Prostate gland (tissue), 2 donors: ENCODE results near the gene FHOD3. TPM values are rescaled to one million over a fixed set of nuclear protein-coding genes. Genes with fewer than 3 reads are reported as not detected.

Source experiments
- DNase-seq: peaks from one replicate; pipeline ENCODE4 v3.0.0-alpha.2; 2019; ENCODE audit warnings: low spot score
- H3K27ac ChIP-seq, 2 donors: fragments of 200-600 bp; sonication (generic); 2 replicates each; pipeline ENCODE4 v1.5.1; 2017 to 2019
- H3K27me3 ChIP-seq: fragments of 200-600 bp; sonication (generic); replicated peaks from 2 replicates; pipeline ENCODE4 v1.5.1; 2019; ENCODE audit not compliant: insufficient read depth
- H3K36me3 ChIP-seq, 2 donors: fragments of 200-600 bp; sonication (generic); 1 replicate in 1 of 2; 2 replicates in 1 of 2; pipeline versions ENCODE4 v1.5.1 to v1.8.1; 2017 to 2019
- H3K4me1 ChIP-seq: fragments of 200-600 bp; sonication (generic); replicated peaks from 2 replicates; pipeline ENCODE4 v1.5.1; 2019
- H3K4me3 ChIP-seq, 2 donors: fragments of 200-600 bp; sonication (generic); 2 replicates each; pipeline ENCODE4 v1.5.1; 2017 to 2019
- H3K9me3 ChIP-seq: fragments of 200-600 bp; sonication (generic); 2 replicates; pipeline ENCODE4 v1.5.1; 2017
- POLR2A ChIP-seq: fragments of 450-650 bp; IDR thresholded peaks from one replicate; pipeline ENCODE4 v1.6.1; 2016; ENCODE audit warnings: antibody characterized with exemption, mild to moderate bottlenecking
- POLR2AphosphoS5 ChIP-seq: sonication (generic); formaldehyde crosslinking; IDR thresholded peaks from one replicate; pipeline ENCODE4 v1.6.1; 2017; ENCODE audit warnings: antibody characterized with exemption
- WGBS: methylation state at CpG from one replicate; pipeline ENCODE4 v1.1.5; 2018; 5-methylcytosine and 5-hydroxymethylcytosine counted together
- intact Hi-C: fragments of 100-400 bp; cut with DNase I; formaldehyde crosslinking; loops from one replicate; pipeline ENCODE4 v1.14.2; 2022
- total RNA-seq, 2 donors: library from RNA; depleted of rRNA; stranded (reverse); fragments of >200 nt; gene quantifications; one replicate each; pipeline ENCODE4 v1.1.0, GENCODE V29; 2016
- TF ChIP-seq, protein P1 (sequence below), 4 experiments: fragments of 200-600 bp in 2 of 4; fragments of 450-650 bp in 2 of 4; sonication (generic) in 2 of 4; IDR thresholded peaks; 1 replicate in 3 of 4; 2 replicates in 1 of 4; pipeline ENCODE4 v1.5.1; 2016 to 2019; ENCODE audit warnings: antibody characterized with exemption in 4 of 4, mild to moderate bottlenecking in 2 of 4, moderate library complexity in 2 of 4

FHOD3 gene
- total RNA-seq, 2 donors from 2014 or later: 25.1 to 52.5 TPM

DNA sequence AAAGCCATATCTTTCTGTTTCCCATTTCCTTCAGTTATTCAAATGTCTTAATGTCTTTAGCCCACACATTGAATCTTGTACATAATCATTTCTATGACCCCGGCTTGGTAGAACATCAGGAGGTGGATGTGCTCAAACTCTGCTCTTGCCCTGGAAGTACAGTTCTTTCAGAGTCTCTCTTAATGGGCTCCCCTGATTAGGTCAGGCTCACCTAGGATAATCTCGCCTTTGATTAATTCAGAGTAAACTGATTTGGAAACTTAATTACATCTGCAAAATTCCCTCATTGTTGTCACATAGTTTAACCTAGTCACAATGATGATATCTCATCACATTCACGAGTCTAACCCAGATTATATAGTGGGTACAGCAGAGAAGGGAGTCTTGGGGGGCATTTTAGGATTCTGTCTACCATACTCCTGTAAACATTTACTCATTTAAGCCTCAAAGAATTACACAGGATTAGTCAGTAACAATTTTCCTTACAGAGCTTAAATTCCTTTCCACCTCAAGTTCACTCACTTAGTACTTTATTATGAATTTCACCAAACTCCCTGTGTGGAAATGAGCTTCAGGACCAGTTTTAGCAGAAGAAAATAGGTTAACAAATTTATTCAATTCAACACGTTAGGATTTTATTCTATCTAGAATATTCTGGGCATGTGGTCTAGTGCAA is 135.5 kb downstream of the FHOD3 start:
- DNase-seq: no peak
- 84% methylated on average over 4 of the region's 4 CpGs for WGBS
- TF ChIP-seq POLR2AphosphoS5: no peak
- TF ChIP-seq, protein P1, sequence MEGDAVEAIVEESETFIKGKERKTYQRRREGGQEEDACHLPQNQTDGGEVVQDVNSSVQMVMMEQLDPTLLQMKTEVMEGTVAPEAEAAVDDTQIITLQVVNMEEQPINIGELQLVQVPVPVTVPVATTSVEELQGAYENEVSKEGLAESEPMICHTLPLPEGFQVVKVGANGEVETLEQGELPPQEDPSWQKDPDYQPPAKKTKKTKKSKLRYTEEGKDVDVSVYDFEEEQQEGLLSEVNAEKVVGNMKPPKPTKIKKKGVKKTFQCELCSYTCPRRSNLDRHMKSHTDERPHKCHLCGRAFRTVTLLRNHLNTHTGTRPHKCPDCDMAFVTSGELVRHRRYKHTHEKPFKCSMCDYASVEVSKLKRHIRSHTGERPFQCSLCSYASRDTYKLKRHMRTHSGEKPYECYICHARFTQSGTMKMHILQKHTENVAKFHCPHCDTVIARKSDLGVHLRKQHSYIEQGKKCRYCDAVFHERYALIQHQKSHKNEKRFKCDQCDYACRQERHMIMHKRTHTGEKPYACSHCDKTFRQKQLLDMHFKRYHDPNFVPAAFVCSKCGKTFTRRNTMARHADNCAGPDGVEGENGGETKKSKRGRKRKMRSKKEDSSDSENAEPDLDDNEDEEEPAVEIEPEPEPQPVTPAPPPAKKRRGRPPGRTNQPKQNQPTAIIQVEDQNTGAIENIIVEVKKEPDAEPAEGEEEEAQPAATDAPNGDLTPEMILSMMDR (IDR thresholded peaks at IDR 0.05): no peak
- TF ChIP-seq POLR2A: no peak
- intact Hi-C loops: no loop called here
- H3K27me3 ChIP-seq: no peaks in the 10 kb centered on the region
- no peaks in the 10 kb centered on the region for H3K36me3 ChIP-seq
- no peak overlapping the region for H3K4me3 ChIP-seq
- no peaks in the 10 kb centered on the region for H3K4me1 ChIP-seq
- no peak overlapping the region for H3K27ac ChIP-seq
- no peaks in the 10 kb centered on the region for H3K9me3 ChIP-seq

DNA sequence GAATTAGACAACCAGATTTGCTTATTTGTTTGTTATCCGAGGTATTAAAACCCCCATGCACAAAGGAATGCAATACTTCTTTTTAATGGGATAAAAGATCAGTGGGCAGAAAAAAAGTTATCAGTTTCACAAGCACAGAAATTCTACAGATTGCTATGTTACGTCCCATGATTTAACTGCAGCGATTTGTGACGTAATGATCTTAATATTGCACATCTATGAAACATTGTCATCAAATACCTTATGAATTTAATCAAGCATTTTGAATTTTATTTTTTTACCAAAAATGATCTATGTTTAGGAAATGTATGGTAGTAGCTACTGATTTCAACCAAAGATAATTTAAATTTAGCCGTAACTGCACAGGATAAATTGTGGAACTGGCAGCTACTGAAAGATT is 138.9 kb downstream of the FHOD3 start:
- Histone ChIP-seq H3K27ac (no peak overlapping the region), H3K9me3 (no peaks in the 10 kb centered on the region), H3K27me3 (no peaks in the 10 kb centered on the region), H3K36me3 (no peaks in the 10 kb centered on the region), H3K4me1 (no peaks in the 10 kb centered on the region), H3K4me3 (no peak overlapping the region)
- TF ChIP-seq POLR2AphosphoS5 (no peak), POLR2A (no peak)
- TF ChIP-seq, protein P1 (IDR thresholded peaks at IDR 0.05): no peak
- WGBS: 90% methylated on average over 5 of the region's 5 CpGs
- no peak for DNase-seq
- intact Hi-C loops: no loop called here

DNA sequence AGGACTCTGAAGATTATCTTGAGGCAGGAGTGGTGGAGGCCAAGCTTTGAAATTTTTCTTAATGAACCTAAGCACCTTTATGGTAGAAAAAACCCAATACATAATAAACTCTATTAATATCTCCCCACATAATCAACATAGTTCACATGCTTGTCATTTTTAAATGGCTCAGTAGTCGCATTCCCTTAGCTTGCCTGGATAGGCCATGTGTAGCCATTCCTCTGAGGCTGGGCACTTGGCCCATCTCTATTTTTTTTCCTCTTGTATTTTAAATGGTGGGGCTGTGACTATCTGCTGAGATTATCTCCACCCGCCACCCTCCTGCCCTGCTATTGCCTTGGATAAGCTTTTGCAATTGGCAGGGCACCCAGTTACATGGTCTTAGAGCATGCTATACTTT is 143.1 kb downstream of the FHOD3 start:
- H3K4me1 ChIP-seq: no peaks in the 10 kb centered on the region
- TF ChIP-seq POLR2AphosphoS5: no peak
- TF ChIP-seq, protein P1 (IDR thresholded peaks at IDR 0.05): no peak
- no peak for TF ChIP-seq POLR2A
- H3K36me3 ChIP-seq: no peaks in the 10 kb centered on the region
- intact Hi-C loops: no loop called here
- H3K27ac ChIP-seq: no peak overlapping the region
- H3K9me3 ChIP-seq: no peaks in the 10 kb centered on the region
- no peak overlapping the region for H3K4me3 ChIP-seq
- no peaks in the 10 kb centered on the region for H3K27me3 ChIP-seq
- 57% methylated on average over 2 of the region's 2 CpGs for WGBS
- no peak for DNase-seq

DNA sequence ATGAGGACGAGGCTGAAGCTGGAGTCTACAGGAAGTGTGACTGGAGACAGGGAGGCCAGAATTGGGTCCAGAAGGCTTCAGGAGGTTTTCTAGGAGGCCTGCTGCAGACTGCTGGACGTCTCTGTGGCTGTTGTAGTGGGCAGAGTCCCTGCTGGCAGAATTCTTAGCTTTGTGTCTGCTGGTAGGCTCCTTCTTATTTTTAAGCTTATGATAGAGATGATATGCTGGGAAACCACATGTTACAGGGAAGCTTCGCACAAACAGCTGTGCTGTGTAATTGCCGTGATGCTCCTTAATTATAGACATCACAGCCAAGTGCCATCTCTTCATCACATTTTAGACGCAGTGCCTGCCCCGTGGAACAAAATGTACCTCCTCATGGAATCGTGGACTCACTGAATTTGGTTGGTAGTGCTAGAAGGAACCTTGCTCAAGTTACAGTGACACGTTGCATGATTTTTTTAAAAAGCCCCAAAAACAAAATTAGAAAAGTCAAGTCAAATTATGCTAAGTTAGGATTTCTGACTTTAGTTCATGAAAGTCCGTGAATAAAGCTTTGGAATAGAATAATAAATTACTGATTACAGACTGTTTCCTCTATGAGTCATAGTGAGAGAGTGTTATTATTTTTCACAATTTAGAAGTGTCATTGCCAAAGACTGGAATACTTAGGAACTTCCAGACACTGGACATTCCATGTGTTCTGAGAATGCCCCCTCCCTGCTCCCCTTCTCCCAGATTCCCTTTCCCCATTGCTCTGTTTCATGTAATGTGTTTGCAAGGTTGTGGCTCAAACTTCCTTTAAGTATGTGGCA is 144.1 kb downstream of the FHOD3 start:
- intact Hi-C loops: no loop called here
- WGBS: 51% methylated on average over 9 of the region's 9 CpGs

More for the DNA sequence above, 144.1 kb downstream of the FHOD3 start:
- H3K27me3 ChIP-seq: no peaks in the 10 kb centered on the region
- peak overlapping the region in 1 of 2 donors; percentile 7 for H3K27ac ChIP-seq
- no peaks in the 10 kb centered on the region for H3K36me3 ChIP-seq
- no peak for DNase-seq
- no peak overlapping the region for H3K4me3 ChIP-seq
- H3K9me3 ChIP-seq: no peaks in the 10 kb centered on the region
- TF ChIP-seq POLR2A: no peak
- TF ChIP-seq, protein P1 (IDR thresholded peaks at IDR 0.05): no peak
- no peak for TF ChIP-seq POLR2AphosphoS5
- no peaks in the 10 kb centered on the region for H3K4me1 ChIP-seq
